ENCODE data around the gene CTF1. TPM values are rescaled to one million over a fixed set of nuclear protein-coding genes. Genes with fewer than 3 reads are reported as not detected.

The CTF1 gene
- total RNA-seq, 1 donor from 2014 or later = 3.4 TPM

GRCh38 chr16:30949650-30950515 is 53.5 kb downstream of the CTF1 start:
- H3K9me3 Mint-ChIP-seq (ENCODE audit: unreplicated experiment) = no peaks in the 10 kb centered on the region
- H3K4me1 Mint-ChIP-seq (ENCODE audit: unreplicated experiment) = peaks cover 17% of the 10 kb centered on the region
- peaks cover 15% of the 10 kb centered on the region for H3K27me3 Mint-ChIP-seq (ENCODE audit: unreplicated experiment)
- H3K4me3 Mint-ChIP-seq (ENCODE audit: unreplicated experiment) = peak overlapping the region; percentile 97
- DNase-seq (ENCODE audit: low spot score) = peak; percentile 56
- peaks cover 18% of the 10 kb centered on the region for H3K36me3 Mint-ChIP-seq (ENCODE audit: low read depth, unreplicated experiment)
- no peak for TF ChIP-seq CTCF (IDR thresholded peaks at IDR 0.05; ENCODE audit: unreplicated experiment)
- H3K27ac Mint-ChIP-seq (ENCODE audit: unreplicated experiment) = peak overlapping the region; percentile 94

DNA sequence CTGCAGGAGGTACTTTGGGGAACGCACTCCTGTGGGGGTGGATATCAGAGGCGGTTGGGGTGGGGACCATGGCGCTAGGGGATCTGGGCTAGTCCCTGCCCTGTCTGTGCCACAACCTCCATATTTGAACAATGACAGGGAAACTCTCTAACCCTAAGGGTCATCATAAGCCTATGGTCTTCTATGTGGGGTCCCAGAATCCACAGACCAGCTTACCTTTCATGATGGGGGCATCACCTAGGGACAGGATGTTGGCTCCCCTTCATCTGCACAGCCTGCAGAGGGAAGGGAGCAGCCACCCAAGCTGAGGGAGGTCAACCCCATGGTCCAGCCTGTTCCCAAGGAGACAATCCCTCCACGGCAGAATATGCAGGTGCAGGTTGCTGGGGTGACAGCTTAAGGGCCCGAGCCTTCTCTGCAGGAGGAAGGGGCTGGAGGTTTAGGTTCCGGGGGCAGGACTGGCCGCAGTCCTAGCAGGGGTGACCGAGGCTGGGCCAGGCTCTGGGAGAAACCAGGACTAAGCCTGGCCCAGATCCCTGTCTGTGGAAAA is 54.2 kb downstream of the CTF1 start:
- no peaks in the 10 kb centered on the region for H3K9me3 Mint-ChIP-seq (ENCODE audit: unreplicated experiment)
- H3K4me1 Mint-ChIP-seq (ENCODE audit: unreplicated experiment) = peaks cover 17% of the 10 kb centered on the region
- TF ChIP-seq CTCF (IDR thresholded peaks at IDR 0.05; ENCODE audit: unreplicated experiment) = no peak
- H3K36me3 Mint-ChIP-seq (ENCODE audit: low read depth, unreplicated experiment) = peaks cover 17% of the 10 kb centered on the region
- DNase-seq (ENCODE audit: low spot score) = no peak
- H3K27ac Mint-ChIP-seq (ENCODE audit: unreplicated experiment) = peak overlapping the region; percentile 94
- peaks cover 17% of the 10 kb centered on the region for H3K27me3 Mint-ChIP-seq (ENCODE audit: unreplicated experiment)
- peak overlapping the region; percentile 97 for H3K4me3 Mint-ChIP-seq (ENCODE audit: unreplicated experiment)

DNA sequence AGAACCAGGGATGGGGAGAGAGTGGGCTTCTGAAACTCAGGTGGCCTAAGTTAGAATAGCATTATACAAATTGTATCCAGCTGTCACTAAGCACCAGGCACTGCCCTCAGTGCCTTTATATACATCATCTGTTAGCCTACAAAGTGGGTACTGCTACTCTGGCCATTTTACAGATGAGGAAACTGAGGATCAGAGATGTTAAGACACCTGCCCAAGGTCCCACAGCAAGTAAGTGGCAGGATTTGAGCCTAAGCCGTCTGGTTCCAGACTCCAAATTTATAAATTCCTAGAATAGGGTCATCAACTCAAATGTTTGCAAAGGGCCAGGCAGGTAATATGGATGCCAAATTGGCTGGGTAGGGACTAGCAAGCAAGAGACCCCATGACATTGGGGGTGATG is 54.8 kb downstream of the CTF1 start:
- H3K4me1 Mint-ChIP-seq (ENCODE audit: unreplicated experiment) = peaks cover 13% of the 10 kb centered on the region
- H3K27ac Mint-ChIP-seq (ENCODE audit: unreplicated experiment) = no peak overlapping the region
- no peak for DNase-seq (ENCODE audit: low spot score)
- peak overlapping the region; percentile 21 for H3K4me3 Mint-ChIP-seq (ENCODE audit: unreplicated experiment)
- H3K36me3 Mint-ChIP-seq (ENCODE audit: low read depth, unreplicated experiment) = peaks cover 16% of the 10 kb centered on the region
- no peaks in the 10 kb centered on the region for H3K9me3 Mint-ChIP-seq (ENCODE audit: unreplicated experiment)
- H3K27me3 Mint-ChIP-seq (ENCODE audit: unreplicated experiment) = peaks cover 17% of the 10 kb centered on the region
- TF ChIP-seq CTCF (IDR thresholded peaks at IDR 0.05; ENCODE audit: unreplicated experiment) = no peak

DNA sequence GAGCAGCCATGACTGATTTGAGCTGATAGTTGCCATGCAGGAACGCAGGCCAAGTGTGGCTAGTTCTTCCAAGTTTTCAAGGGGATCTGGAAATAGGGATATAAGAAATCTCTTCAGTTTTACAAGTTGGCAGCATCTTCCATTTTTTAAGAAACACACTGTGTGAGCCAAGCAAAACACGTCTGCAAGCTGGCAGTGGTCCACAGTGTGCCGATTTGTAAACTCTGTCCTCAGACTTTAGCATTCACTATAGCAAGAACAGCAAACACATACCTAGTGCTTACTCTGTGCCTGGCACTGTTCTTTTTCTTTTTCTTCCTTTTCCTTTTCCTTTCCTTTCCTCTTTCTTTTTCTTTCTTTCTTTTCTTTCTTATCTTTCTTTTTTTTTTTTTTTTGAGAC is 55.3 kb downstream of the CTF1 start:
- Mint-ChIP-seq H3K27me3 (ENCODE audit: unreplicated experiment) (peaks cover 18% of the 10 kb centered on the region), H3K9me3 (ENCODE audit: unreplicated experiment) (no peaks in the 10 kb centered on the region), H3K36me3 (ENCODE audit: low read depth, unreplicated experiment) (peaks cover 14% of the 10 kb centered on the region), H3K4me1 (ENCODE audit: unreplicated experiment) (peaks cover 10% of the 10 kb centered on the region), H3K4me3 (ENCODE audit: unreplicated experiment) (peak overlapping the region; percentile 47), H3K27ac (ENCODE audit: unreplicated experiment) (no peak overlapping the region)
- no peak for TF ChIP-seq CTCF (IDR thresholded peaks at IDR 0.05; ENCODE audit: unreplicated experiment)
- no peak for DNase-seq (ENCODE audit: low spot score)

GRCh38 chr16:30953111-30953510 is 56.7 kb downstream of the CTF1 start:
- Mint-ChIP-seq H3K4me3 (ENCODE audit: unreplicated experiment) (no peak overlapping the region), H3K27me3 (ENCODE audit: unreplicated experiment) (peaks cover 25% of the 10 kb centered on the region)

More at GRCh38 chr16:30953111-30953510, 56.7 kb downstream of the CTF1 start:
- Mint-ChIP-seq H3K9me3 (ENCODE audit: unreplicated experiment) (no peaks in the 10 kb centered on the region), H3K4me1 (ENCODE audit: unreplicated experiment) (peaks cover 13% of the 10 kb centered on the region), H3K27ac (ENCODE audit: unreplicated experiment) (no peak overlapping the region), H3K36me3 (ENCODE audit: low read depth, unreplicated experiment) (peaks cover 16% of the 10 kb centered on the region)
- no peak for DNase-seq (ENCODE audit: low spot score)
- TF ChIP-seq CTCF (IDR thresholded peaks at IDR 0.05; ENCODE audit: unreplicated experiment) = no peak
